Activated CD8-positive, alpha-beta T cell treated with anti-CD3 and anti-CD28 coated beads for 36 hours (primary cell): ENCODE results near the gene RAB4A. TPM values are rescaled to one million over a fixed set of nuclear protein-coding genes. Genes with fewer than 3 reads are reported as not detected.

Experiments
- ATAC-seq: fragments of 200-7000 bp; cut with Tn5 transposase; one replicate; pipeline ENCODE4 v1.10.0; 2021; ENCODE audit warnings: mild to moderate bottlenecking, moderate library complexity
- CTCF ChIA-PET: fragments of 350-600 bp; sonication (Branson Sonifier 250); formaldehyde crosslinking; loops from one replicate; lab custom pipeline; 2021; ENCODE audit warnings: antibody characterized with exemption; lab: Charles Lee
- POLR2A ChIA-PET: fragments of 350-600 bp; sonication (Branson Sonifier 250); formaldehyde crosslinking; loops from one replicate; lab custom pipeline; 2021; ENCODE audit warnings: antibody characterized with exemption; lab: Charles Lee
- DNase-seq: peaks from one replicate; pipeline ENCODE4 v3.0.0-alpha.2; 2020
- H3K27ac Mint-ChIP-seq: one replicate; pipeline ENCODE4 v1.8.0; 2021; ENCODE audit warnings: mild to moderate bottlenecking, mixed read lengths
- H3K27me3 Mint-ChIP-seq: one replicate; pipeline ENCODE4 v1.8.0; 2021; ENCODE audit warnings: mixed read lengths
- H3K36me3 Mint-ChIP-seq: one replicate; pipeline ENCODE4 v1.8.0; 2021; ENCODE audit warnings: low read depth, mixed read lengths
- H3K4me1 Mint-ChIP-seq: one replicate; pipeline ENCODE4 v1.8.0; 2021; ENCODE audit warnings: low read depth, mixed read lengths
- H3K4me3 Mint-ChIP-seq: one replicate; pipeline ENCODE4 v1.8.0; 2021; ENCODE audit warnings: mild to moderate bottlenecking, moderate library complexity, mixed read lengths
- H3K9me3 Mint-ChIP-seq: one replicate; pipeline ENCODE4 v1.8.0; 2021; ENCODE audit warnings: mixed read lengths
- intact Hi-C: fragments of 100-400 bp; cut with micrococcal nuclease; formaldehyde crosslinking; loops from one replicate; pipeline ENCODE4 v1.10.0; 2022
- total RNA-seq, 2 experiments: library from RNA; stranded (reverse); gene quantifications; one replicate each; pipeline ENCODE4 v1.2.3, GENCODE V29; 2021
- TF ChIP-seq, protein P1 (sequence below): fragments of 200-600 bp; IDR thresholded peaks from one replicate; pipeline ENCODE4 v1.8.0; 2022; ENCODE audit warnings: antibody characterized with exemption, mild to moderate bottlenecking

The RAB4A gene
- total RNA-seq, 2 experiments from 2014 or later: 27.2 to 30.6 TPM

DNA sequence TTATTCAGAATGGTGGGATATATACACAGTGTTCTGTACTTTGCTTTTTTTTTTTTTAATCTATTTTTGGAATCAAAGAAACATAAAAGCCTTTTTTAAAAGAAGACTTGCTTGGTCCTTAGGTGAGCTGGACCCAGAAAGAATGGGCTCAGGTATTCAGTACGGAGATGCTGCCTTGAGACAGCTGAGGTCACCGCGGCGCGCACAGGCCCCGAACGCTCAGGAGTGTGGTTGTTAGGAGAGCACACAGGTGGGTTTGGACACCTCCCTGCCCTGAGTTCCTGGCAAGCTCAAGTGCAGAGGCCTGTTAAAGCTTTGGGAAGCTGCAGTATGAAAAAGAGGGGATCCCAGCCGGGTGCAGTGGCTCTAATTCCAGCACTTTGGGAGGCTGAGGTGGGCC is 31.8 kb downstream of the RAB4A start:
- H3K27me3 Mint-ChIP-seq: no peaks in the 10 kb centered on the region
- H3K4me3 Mint-ChIP-seq: no peak overlapping the region
- DNase-seq (no peak), ATAC-seq (no peak)
- POLR2A ChIA-PET: no interaction called here
- peaks cover 7% of the 10 kb centered on the region for H3K4me1 Mint-ChIP-seq
- intact Hi-C loops: no loop called here
- TF ChIP-seq, protein P1, sequence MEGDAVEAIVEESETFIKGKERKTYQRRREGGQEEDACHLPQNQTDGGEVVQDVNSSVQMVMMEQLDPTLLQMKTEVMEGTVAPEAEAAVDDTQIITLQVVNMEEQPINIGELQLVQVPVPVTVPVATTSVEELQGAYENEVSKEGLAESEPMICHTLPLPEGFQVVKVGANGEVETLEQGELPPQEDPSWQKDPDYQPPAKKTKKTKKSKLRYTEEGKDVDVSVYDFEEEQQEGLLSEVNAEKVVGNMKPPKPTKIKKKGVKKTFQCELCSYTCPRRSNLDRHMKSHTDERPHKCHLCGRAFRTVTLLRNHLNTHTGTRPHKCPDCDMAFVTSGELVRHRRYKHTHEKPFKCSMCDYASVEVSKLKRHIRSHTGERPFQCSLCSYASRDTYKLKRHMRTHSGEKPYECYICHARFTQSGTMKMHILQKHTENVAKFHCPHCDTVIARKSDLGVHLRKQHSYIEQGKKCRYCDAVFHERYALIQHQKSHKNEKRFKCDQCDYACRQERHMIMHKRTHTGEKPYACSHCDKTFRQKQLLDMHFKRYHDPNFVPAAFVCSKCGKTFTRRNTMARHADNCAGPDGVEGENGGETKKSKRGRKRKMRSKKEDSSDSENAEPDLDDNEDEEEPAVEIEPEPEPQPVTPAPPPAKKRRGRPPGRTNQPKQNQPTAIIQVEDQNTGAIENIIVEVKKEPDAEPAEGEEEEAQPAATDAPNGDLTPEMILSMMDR: no peak
- CTCF ChIA-PET: no interaction called here
- no peak overlapping the region for H3K27ac Mint-ChIP-seq
- H3K36me3 Mint-ChIP-seq: peaks cover 13% of the 10 kb centered on the region
- no peaks in the 10 kb centered on the region for H3K9me3 Mint-ChIP-seq

DNA sequence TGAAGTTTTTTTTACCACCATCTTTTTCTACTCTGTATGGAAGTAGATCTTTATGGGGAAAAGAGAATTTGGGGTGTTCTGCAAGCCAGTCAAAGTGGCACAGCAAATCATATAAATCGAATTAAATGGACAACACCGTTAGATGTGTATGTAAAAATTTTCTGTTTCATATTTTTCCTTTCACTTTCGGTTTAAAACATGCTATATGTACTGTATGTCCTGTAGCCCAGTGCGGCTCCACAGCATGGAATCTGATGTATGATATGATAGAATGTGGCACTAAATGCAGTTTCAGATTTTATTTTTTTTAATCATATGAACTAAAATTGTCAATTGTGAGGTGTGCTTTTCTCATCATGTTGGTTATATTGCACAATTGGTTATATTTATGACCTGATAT is 32.9 kb downstream of the RAB4A start:
- no peak overlapping the region for H3K4me3 Mint-ChIP-seq
- no peaks in the 10 kb centered on the region for H3K27me3 Mint-ChIP-seq
- ChIA-PET POLR2A (no interaction called here), CTCF (interaction anchor here (0.7 kb wide), 1 partner anchor 49 kb away, joined by 3 read pairs; no protein-coding TSS in a partner anchor)
- peaks cover 13% of the 10 kb centered on the region for H3K36me3 Mint-ChIP-seq
- TF ChIP-seq, protein P1: no peak
- H3K27ac Mint-ChIP-seq: no peak overlapping the region
- DNase-seq (no peak), ATAC-seq (no peak)
- H3K4me1 Mint-ChIP-seq: peaks cover 7% of the 10 kb centered on the region
- no peaks in the 10 kb centered on the region for H3K9me3 Mint-ChIP-seq
- intact Hi-C loops: no loop called here

GRCh38 chr1:229305392-229305791 is 34.5 kb downstream of the RAB4A start:
- CTCF ChIA-PET: no interaction called here
- Mint-ChIP-seq H3K4me1 (peaks cover 7% of the 10 kb centered on the region), H3K36me3 (peaks cover 11% of the 10 kb centered on the region), H3K27ac (no peak overlapping the region), H3K9me3 (no peaks in the 10 kb centered on the region), H3K4me3 (no peak overlapping the region), H3K27me3 (no peaks in the 10 kb centered on the region)
- TF ChIP-seq, protein P1: no peak
- DNase-seq (no peak), ATAC-seq (no peak)
- intact Hi-C loops: no loop called here
- POLR2A ChIA-PET: no interaction called here

DNA sequence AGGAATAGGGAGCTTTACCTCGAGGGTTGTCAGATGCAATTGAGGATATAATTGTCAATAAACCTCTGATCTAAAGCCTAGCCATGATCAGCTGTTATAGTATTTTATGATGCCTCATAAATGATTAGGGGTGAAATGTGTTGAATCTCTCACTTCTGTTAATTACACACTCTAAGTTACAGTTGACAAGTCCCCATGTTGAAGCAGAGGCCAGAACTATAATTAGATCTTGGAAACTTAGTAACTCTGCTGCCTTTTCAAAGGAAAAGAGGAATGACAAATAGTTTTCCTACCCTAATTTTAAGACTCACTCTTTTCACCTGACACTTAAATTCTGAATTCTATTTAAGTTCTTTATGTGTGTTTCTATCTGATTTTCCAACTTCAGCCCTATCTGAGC is 38.2 kb downstream of the RAB4A start:
- ChIA-PET POLR2A (interaction anchor here (0.6 kb wide), 1 partner anchor 168 kb away, joined by 3 read pairs; no protein-coding TSS in a partner anchor), CTCF (no interaction called here)
- Mint-ChIP-seq H3K9me3 (no peaks in the 10 kb centered on the region), H3K36me3 (peaks cover 7% of the 10 kb centered on the region), H3K27ac (no peak overlapping the region), H3K27me3 (no peaks in the 10 kb centered on the region), H3K4me1 (peaks cover 5% of the 10 kb centered on the region), H3K4me3 (no peak overlapping the region)
- TF ChIP-seq, protein P1: no peak
- intact Hi-C loops: no loop called here
- ATAC-seq: no peak
- DNase-seq: no peak

GRCh38 chr1:229309684-229310083 is 38.8 kb downstream of the RAB4A start:
- no peak overlapping the region for H3K4me3 Mint-ChIP-seq
- intact Hi-C loops: no loop called here
- H3K27ac Mint-ChIP-seq: no peak overlapping the region
- POLR2A ChIA-PET: no interaction called here
- ATAC-seq (no peak), DNase-seq (no peak)
- H3K27me3 Mint-ChIP-seq: no peaks in the 10 kb centered on the region
- TF ChIP-seq, protein P1: no peak
- CTCF ChIA-PET: no interaction called here
- H3K36me3 Mint-ChIP-seq: peaks cover 5% of the 10 kb centered on the region
- H3K4me1 Mint-ChIP-seq: peaks cover 5% of the 10 kb centered on the region
- H3K9me3 Mint-ChIP-seq: no peaks in the 10 kb centered on the region
